AG08395 (cell line): ENCODE data around the gene ERVH48-1.
A peak's percentile ranks its signal among the peaks of the same experiment; 100 is the strongest.
"Not testable (repeated sequence)": the region's sequence is repeated elsewhere in the genome, so short reads cannot be mapped to it uniquely, and the experiment has no call there.

Experiments
- DNase-seq: peaks from one replicate; pipeline ENCODE4 v3.0.0; 2012; ENCODE audit warnings: mixed read lengths, low spot score

Gene ERVH48-1

GRCh38 chr21:42906233-42906632 lies 19.2 kb downstream of the ERVH48-1 start:
- no peak for DNase-seq

GRCh38 chr21:42905195-42905594 lies 20.2 kb downstream of the ERVH48-1 start:
- no peak for DNase-seq

- DNase-seq, result no peak
Measured at GRCh38 chr21:42903817-42904216, 21.6 kb downstream of the ERVH48-1 start.

GRCh38 chr21:42900446-42900845 lies 25.0 kb downstream of the ERVH48-1 start:
- no peak for DNase-seq

- DNase-seq, result peak; percentile 100
Measured at GRCh38 chr21:42892931-42893755, 32.3 kb downstream of the ERVH48-1 start, which contains the start of gene NDUFV3. Gene NDUFV3 (plus strand): TSS chr21:42893309. CDS start chr21:42893334, 25 bp downstream.

GRCh38 chr21:42892582-42892930 lies 32.9 kb downstream of the ERVH48-1 start:
- DNase-seq, result no peak

- DNase-seq, result no peak
Measured at GRCh38 chr21:42887326-42887725, 38.1 kb downstream of the ERVH48-1 start.

- DNase-seq, result no peak
Measured at GRCh38 chr21:42883921-42884320, 41.5 kb downstream of the ERVH48-1 start.

GRCh38 chr21:42880352-42880751 lies 45.1 kb downstream of the ERVH48-1 start:
- DNase-seq, result no peak

- DNase-seq, result peak; percentile 100
Measured at GRCh38 chr21:42878993-42879787, 46.2 kb downstream of the ERVH48-1 start, which contains the start of gene WDR4. Gene WDR4 (minus strand): TSS chr21:42879539. CDS start chr21:42879495, 44 bp downstream.

- peak; percentile 15 for DNase-seq
Measured at GRCh38 chr21:42878678-42878992, 46.8 kb downstream of the ERVH48-1 start.

GRCh38 chr21:42875811-42876210 lies 49.6 kb downstream of the ERVH48-1 start:
- DNase-seq, result not testable (repeated sequence)

GRCh38 chr21:42873096-42873495 lies 52.3 kb downstream of the ERVH48-1 start:
- DNase-seq, result no peak

GRCh38 chr21:42868196-42868595 lies 57.2 kb downstream of the ERVH48-1 start:
- no peak for DNase-seq
